Measurements from ENCODE around the gene RAB27B. TPM values are rescaled to one million over a fixed set of nuclear protein-coding genes. Genes with fewer than 3 reads are reported as not detected.

The RAB27B gene
- total RNA-seq, 1 donor from 2014 or later: 0.64 TPM

GRCh38 chr18:54787121-54787520 is 41.2 kb upstream of the RAB27B start:
- Mint-ChIP-seq H3K4me3 (no peak overlapping the region), H3K36me3 (ENCODE audit: low read depth) (no peaks in the 10 kb centered on the region), H3K9me3 (no peaks in the 10 kb centered on the region), H3K27ac (no peak overlapping the region), H3K4me1 (peaks cover 2% of the 10 kb centered on the region), H3K27me3 (peaks cover 5% of the 10 kb centered on the region)
- no peak for TF ChIP-seq CTCF (IDR thresholded peaks at IDR 0.05)
- POLR2A ChIA-PET: no interaction called here
- DNase-seq: no peak
- ATAC-seq (ENCODE audit: low read depth): no peak
- CTCF ChIA-PET: no interaction called here
- intact Hi-C loops (cut with micrococcal nuclease): no loop called here

GRCh38 chr18:54787616-54788015 is 40.7 kb upstream of the RAB27B start:
- CTCF ChIA-PET: no interaction called here
- H3K4me1 Mint-ChIP-seq: peaks cover 2% of the 10 kb centered on the region

DNA sequence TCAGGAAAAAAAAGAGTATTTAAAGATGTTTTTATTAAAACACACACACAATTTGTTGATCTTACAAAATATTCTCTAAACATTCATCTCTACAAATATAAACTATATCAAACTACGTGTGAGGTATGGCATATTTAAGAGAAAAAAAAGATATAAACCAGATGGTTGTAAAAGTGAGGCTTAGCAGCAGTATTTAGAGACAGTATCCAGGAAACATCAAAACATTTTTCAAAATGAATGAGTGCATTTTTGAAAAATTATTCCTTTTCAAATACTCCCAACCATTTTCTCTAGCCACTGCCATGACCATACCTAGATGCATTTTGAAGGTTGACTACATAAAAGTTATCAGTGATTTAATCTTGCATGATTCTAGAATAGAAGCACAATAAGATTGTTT is 38.2 kb upstream of the RAB27B start:
- H3K36me3 Mint-ChIP-seq (ENCODE audit: low read depth): no peaks in the 10 kb centered on the region
- no peak for TF ChIP-seq CTCF (IDR thresholded peaks at IDR 0.05)
- H3K27ac Mint-ChIP-seq: no peak overlapping the region
- peaks cover 2% of the 10 kb centered on the region for H3K4me1 Mint-ChIP-seq
- intact Hi-C loops (cut with micrococcal nuclease): no loop called here
- ChIA-PET POLR2A (no interaction called here), CTCF (no interaction called here)
- DNase-seq: no peak
- peaks cover 3% of the 10 kb centered on the region for H3K27me3 Mint-ChIP-seq
- no peaks in the 10 kb centered on the region for H3K9me3 Mint-ChIP-seq
- ATAC-seq (ENCODE audit: low read depth): no peak
- H3K4me3 Mint-ChIP-seq: no peak overlapping the region

More at GRCh38 chr18:54787616-54788015, 40.7 kb upstream of the RAB27B start:
- DNase-seq: no peak
- H3K4me3 Mint-ChIP-seq: no peak overlapping the region
- no peak for ATAC-seq (ENCODE audit: low read depth)
- H3K9me3 Mint-ChIP-seq: no peaks in the 10 kb centered on the region
- H3K36me3 Mint-ChIP-seq (ENCODE audit: low read depth): no peaks in the 10 kb centered on the region
- H3K27ac Mint-ChIP-seq: no peak overlapping the region
- POLR2A ChIA-PET: no interaction called here
- H3K27me3 Mint-ChIP-seq: peaks cover 5% of the 10 kb centered on the region
- intact Hi-C loops (cut with micrococcal nuclease): no loop called here
- no peak for TF ChIP-seq CTCF (IDR thresholded peaks at IDR 0.05)

DNA sequence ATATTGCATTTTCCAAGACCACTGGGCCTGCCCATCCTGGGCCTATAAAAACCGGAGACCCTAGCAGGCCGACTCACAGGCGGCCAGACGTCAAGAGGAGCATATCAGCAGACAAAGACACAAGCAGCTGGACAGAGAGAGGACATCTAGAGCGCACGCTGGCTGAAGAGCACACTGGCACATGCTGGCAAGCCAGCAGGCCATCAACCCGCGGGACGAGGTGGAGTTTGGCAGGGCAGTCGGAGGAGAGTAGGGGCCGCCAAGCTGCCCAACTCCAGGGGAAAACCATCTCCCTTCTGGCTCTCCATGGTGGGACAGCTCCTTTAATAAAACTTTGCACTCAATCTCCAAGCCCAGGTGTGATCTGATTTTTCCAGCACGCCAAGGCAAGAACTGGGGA is 36.6 kb upstream of the RAB27B start:
- intact Hi-C loops (cut with micrococcal nuclease): no loop called here
- H3K36me3 Mint-ChIP-seq (ENCODE audit: low read depth): no peaks in the 10 kb centered on the region
- H3K9me3 Mint-ChIP-seq: no peaks in the 10 kb centered on the region
- H3K27me3 Mint-ChIP-seq: no peaks in the 10 kb centered on the region
- no peak overlapping the region for H3K27ac Mint-ChIP-seq
- ATAC-seq (ENCODE audit: low read depth) (no peak), DNase-seq (no peak)
- H3K4me1 Mint-ChIP-seq: peaks cover 2% of the 10 kb centered on the region
- CTCF ChIA-PET: no interaction called here
- POLR2A ChIA-PET: no interaction called here
- H3K4me3 Mint-ChIP-seq: no peak overlapping the region
- TF ChIP-seq CTCF (IDR thresholded peaks at IDR 0.05): no peak

- H3K4me3 Mint-ChIP-seq: no peak overlapping the region
- ChIA-PET CTCF (no interaction called here), POLR2A (no interaction called here)
- ATAC-seq (ENCODE audit: low read depth) (no peak), DNase-seq (no peak)
- H3K4me1 Mint-ChIP-seq: peaks cover 2% of the 10 kb centered on the region
- H3K9me3 Mint-ChIP-seq: no peaks in the 10 kb centered on the region
- intact Hi-C loops (cut with micrococcal nuclease): no loop called here
- no peaks in the 10 kb centered on the region for H3K36me3 Mint-ChIP-seq (ENCODE audit: low read depth)
- TF ChIP-seq CTCF (IDR thresholded peaks at IDR 0.05): no peak
- H3K27me3 Mint-ChIP-seq: no peaks in the 10 kb centered on the region
- H3K27ac Mint-ChIP-seq: no peak overlapping the region
Observed at GRCh38 chr18:54792079-54792478, 36.2 kb upstream of the RAB27B start.
